SIG-M5 (cell line): Measurements from ENCODE around the gene ODAM.
"Not testable (repeated sequence)": the region's sequence is repeated elsewhere in the genome, so short reads cannot be mapped to it uniquely, and the experiment has no call there.

Experiments used
- DNase-seq: peaks from one replicate; lab custom pipeline; 2025; lab: John Stamatoyannopoulos, UW

The ODAM gene

GRCh38 chr4:70195425-70195824, at the start of gene ODAM:
TSS of gene ODAM (plus strand) at chr4:70195725. CDS start at chr4:70196544, 819 bp downstream.
- no peak for DNase-seq

- no peak for DNase-seq
These were observed 44.3 kb upstream of the ODAM start for GRCh38 chr4:70151271-70151670.

- no peak for DNase-seq
These were observed 43.4 kb upstream of the ODAM start for GRCh38 chr4:70152088-70152487.

GRCh38 chr4:70153937-70154336, 41.6 kb upstream of the ODAM start, which contains the start of gene PRR27:
TSS of gene PRR27 (plus strand) at chr4:70154237. CDS start at chr4:70154376, 139 bp downstream.
- no peak for DNase-seq

- DNase-seq: no peak
These were observed 36.9 kb upstream of the ODAM start for GRCh38 chr4:70158576-70158975.

- no peak for DNase-seq
These were observed 18.4 kb upstream of the ODAM start for GRCh38 chr4:70177090-70177489.

GRCh38 chr4:70178075-70178660, 17.4 kb upstream of the ODAM start:
- DNase-seq: no peak

- DNase-seq: no peak
These were observed 15.7 kb upstream of the ODAM start for GRCh38 chr4:70179811-70180210.

- no peak for DNase-seq
These were observed 13.7 kb upstream of the ODAM start for GRCh38 chr4:70181864-70182263.

GRCh38 chr4:70182517-70183167, 12.9 kb upstream of the ODAM start:
- no peak for DNase-seq

- no peak for DNase-seq
These were observed 12.2 kb upstream of the ODAM start for GRCh38 chr4:70183168-70183939.

GRCh38 chr4:70183940-70184246, 11.6 kb upstream of the ODAM start:
- no peak for DNase-seq

GRCh38 chr4:70187216-70187615, 8.3 kb upstream of the ODAM start:
- DNase-seq: no peak

- no peak for DNase-seq
These were observed 4.9 kb upstream of the ODAM start for GRCh38 chr4:70190579-70190978.

GRCh38 chr4:70191647-70192046, 3.9 kb upstream of the ODAM start:
- DNase-seq: no peak

- DNase-seq: no peak
These were observed 2.6 kb upstream of the ODAM start for GRCh38 chr4:70192895-70193294.

- DNase-seq: no peak
These were observed 1.3 kb downstream of the ODAM start for GRCh38 chr4:70196857-70197256.

- DNase-seq: no peak
These were observed 2.3 kb downstream of the ODAM start for GRCh38 chr4:70197842-70198241.

- no peak for DNase-seq
These were observed 8.1 kb downstream of the ODAM start for GRCh38 chr4:70203601-70204000.

GRCh38 chr4:70212752-70213151, 17.2 kb downstream of the ODAM start:
- not testable (repeated sequence) for DNase-seq

GRCh38 chr4:70216109-70216508, 20.6 kb downstream of the ODAM start:
- DNase-seq: not testable (repeated sequence)

GRCh38 chr4:70216550-70216949, 21.0 kb downstream of the ODAM start:
- DNase-seq: not testable (repeated sequence)

GRCh38 chr4:70221389-70221788, 25.9 kb downstream of the ODAM start:
- not testable (repeated sequence) for DNase-seq
